ENCODE results near the gene TRIM59. TPM values are rescaled to one million over a fixed set of nuclear protein-coding genes. Genes with fewer than 3 reads are reported as not detected.
"Not testable (repeated sequence)": the region's sequence is repeated elsewhere in the genome, so short reads cannot be mapped to it uniquely, and the experiment has no call there.

TRIM59 gene
- total RNA-seq, 2 experiments from 2014 or later, result 32.5 to 42.2 TPM

- ATAC-seq, result no peak
- H3K4me3 Mint-ChIP-seq, result no peak overlapping the region
- H3K4me1 Mint-ChIP-seq, result no peaks in the 10 kb centered on the region
- no peak for DNase-seq
- H3K27me3 Mint-ChIP-seq, result no peaks in the 10 kb centered on the region
- POLR2A ChIA-PET, result interaction anchor here (0.7 kb wide), 1 partner anchor 342 kb away, joined by 5 read pairs; no protein-coding TSS in a partner anchor
- intact Hi-C loops (cut with DNase I, micrococcal nuclease), result no loop called here
- CTCF ChIA-PET, result no interaction called here
- H3K27ac Mint-ChIP-seq, result no peak overlapping the region
- no peaks in the 10 kb centered on the region for H3K36me3 Mint-ChIP-seq (ENCODE audit: low read depth)
- H3K9me3 Mint-ChIP-seq (ENCODE audit: low read depth), result no peaks in the 10 kb centered on the region
These were observed 6.3 kb upstream of the TRIM59 start for GRCh38 chr3:160455846-160456245.

DNA sequence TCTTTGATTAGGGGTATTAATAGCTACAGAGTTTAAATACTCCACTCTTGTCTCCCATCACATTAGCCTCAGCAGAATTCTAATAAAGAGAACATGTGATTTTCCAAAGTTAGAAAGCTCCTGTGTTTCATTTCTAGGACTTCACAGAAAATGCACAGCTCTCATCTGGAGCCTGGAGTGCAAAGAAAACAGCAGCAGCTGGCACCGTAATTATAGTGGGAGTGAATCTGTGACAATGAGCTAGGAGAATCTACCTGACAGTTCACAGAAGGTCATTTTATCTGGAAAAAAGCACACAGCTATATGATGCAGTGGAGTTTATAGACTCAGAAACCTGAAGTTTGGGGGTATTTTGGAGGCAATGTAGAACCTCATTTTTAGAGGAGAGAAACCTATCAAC lies 5.4 kb upstream of the TRIM59 start:
- ATAC-seq (no peak), DNase-seq (no peak)
- H3K36me3 Mint-ChIP-seq (ENCODE audit: low read depth), result peaks cover 4% of the 10 kb centered on the region
- H3K27me3 Mint-ChIP-seq, result no peaks in the 10 kb centered on the region
- CTCF ChIA-PET, result interaction anchor here (1.1 kb wide), 1 partner anchor 100 kb away, joined by 3 read pairs; no protein-coding TSS in a partner anchor
- H3K27ac Mint-ChIP-seq, result no peak overlapping the region
- no peaks in the 10 kb centered on the region for H3K9me3 Mint-ChIP-seq (ENCODE audit: low read depth)
- no peak overlapping the region for H3K4me3 Mint-ChIP-seq
- peaks cover 6% of the 10 kb centered on the region for H3K4me1 Mint-ChIP-seq
- POLR2A ChIA-PET, result no interaction called here
- intact Hi-C loops (cut with DNase I, micrococcal nuclease), result no loop called here

DNA sequence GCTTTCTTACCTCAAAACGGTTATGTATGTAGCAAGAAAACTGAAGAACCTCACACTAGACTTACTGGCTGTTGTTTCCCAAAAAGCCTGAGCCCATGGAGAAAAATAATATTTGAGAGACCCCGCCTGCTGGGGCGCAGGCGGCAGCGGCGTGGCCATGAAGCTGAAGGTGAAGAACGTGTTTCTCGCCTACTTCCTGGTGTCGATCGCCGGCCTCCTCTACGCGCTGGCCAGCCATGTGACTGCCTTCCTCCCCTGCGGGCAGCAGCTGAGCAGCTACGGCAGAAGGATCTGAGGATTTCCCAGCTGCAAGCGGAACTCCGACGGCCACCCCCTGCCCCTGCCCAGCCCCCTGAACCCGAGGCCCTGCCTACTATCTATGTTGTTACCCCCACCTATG lies 2.7 kb upstream of the TRIM59 start:
- Mint-ChIP-seq H3K4me1 (peaks cover 10% of the 10 kb centered on the region), H3K36me3 (ENCODE audit: low read depth) (peaks cover 14% of the 10 kb centered on the region)
- H3K4me3 Mint-ChIP-seq; CTCF ChIA-PET; H3K27ac Mint-ChIP-seq; H3K27me3 Mint-ChIP-seq; H3K9me3 Mint-ChIP-seq (ENCODE audit: low read depth); DNase-seq; ATAC-seq; intact Hi-C loops (cut with DNase I, micrococcal nuclease): not testable (repeated sequence)
- POLR2A ChIA-PET, result interaction anchor here (0.6 kb wide), 1 partner anchor 769 kb away, joined by 3 read pairs; no protein-coding TSS in a partner anchor

DNA sequence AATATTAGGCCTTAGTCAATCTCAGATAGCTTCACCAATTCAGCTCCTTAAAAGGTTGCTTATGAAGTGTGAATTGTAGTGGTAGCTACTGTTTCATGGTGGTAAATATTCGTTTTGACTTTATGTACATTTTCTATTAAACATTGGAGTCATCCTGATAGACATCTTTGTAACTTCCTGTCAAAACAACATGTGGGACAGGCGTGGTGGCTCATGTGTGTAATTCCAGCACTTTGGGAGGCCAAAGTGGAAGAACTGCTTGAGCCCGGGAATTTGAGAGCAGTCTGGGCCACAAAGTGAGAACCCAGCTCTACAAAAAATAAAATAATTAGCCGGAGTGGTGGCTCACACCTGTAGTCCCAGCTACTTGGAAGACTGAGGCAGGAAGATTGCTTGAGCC lies 2.0 kb upstream of the TRIM59 start:
- intact Hi-C loops (cut with DNase I, micrococcal nuclease), result loop anchor here in 1 of 2 experiments (2.0 kb wide), 1 partner anchor 303 kb away; no protein-coding TSS in a partner anchor
- Mint-ChIP-seq H3K27me3 (no peaks in the 10 kb centered on the region), H3K36me3 (ENCODE audit: low read depth) (peaks cover 17% of the 10 kb centered on the region), H3K27ac (no peak overlapping the region), H3K4me1 (peaks cover 14% of the 10 kb centered on the region), H3K9me3 (ENCODE audit: low read depth) (no peaks in the 10 kb centered on the region), H3K4me3 (no peak overlapping the region)
- DNase-seq (no peak), ATAC-seq (no peak)
- ChIA-PET CTCF (interaction anchor here (1.1 kb wide), 1 partner anchor 40 kb away, joined by 3 read pairs; no protein-coding TSS in a partner anchor), POLR2A (interaction anchor here (0.6 to 0.7 kb wide), 2 partner anchors 28 to 770 kb away, joined by 3 read pairs; no protein-coding TSS in a partner anchor)

DNA sequence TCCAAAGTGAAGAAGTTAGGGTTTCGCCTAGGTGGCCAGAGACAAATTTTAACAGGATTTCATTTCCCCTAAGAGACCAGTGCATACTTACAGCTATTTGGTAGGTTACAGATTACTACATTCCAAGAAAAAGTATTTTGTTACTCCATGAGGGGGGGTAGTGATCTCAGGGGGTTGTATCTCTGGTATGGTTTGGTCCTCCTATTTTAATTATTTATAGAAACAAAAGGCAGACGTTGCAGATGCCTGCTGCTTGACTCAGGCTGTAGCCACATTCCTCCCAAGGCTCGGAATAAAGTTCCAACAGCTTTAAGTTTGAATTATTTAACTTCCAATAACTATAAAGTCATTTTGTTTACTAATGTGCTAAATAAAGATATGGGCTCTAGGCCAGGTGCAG lies 1.3 kb upstream of the TRIM59 start:
- intact Hi-C loops (cut with DNase I, micrococcal nuclease), result loop anchor here in 1 of 2 experiments (2.0 kb wide), 1 partner anchor 304 kb away; no protein-coding TSS in a partner anchor
- H3K27ac Mint-ChIP-seq, result peak overlapping the region; percentile 96
- no peak for ATAC-seq
- H3K9me3 Mint-ChIP-seq (ENCODE audit: low read depth), result no peaks in the 10 kb centered on the region
- H3K4me1 Mint-ChIP-seq, result peaks cover 20% of the 10 kb centered on the region
- ChIA-PET CTCF (interaction anchor here (1.1 kb wide), 1 partner anchor 39 kb away, joined by 3 read pairs; no protein-coding TSS in a partner anchor), POLR2A (interaction anchor here (0.7 kb wide), 1 partner anchor 28 kb away, joined by 3 read pairs; no protein-coding TSS in a partner anchor)
- peaks cover 23% of the 10 kb centered on the region for H3K36me3 Mint-ChIP-seq (ENCODE audit: low read depth)
- DNase-seq, result no peak
- H3K27me3 Mint-ChIP-seq, result no peaks in the 10 kb centered on the region
- H3K4me3 Mint-ChIP-seq, result peak overlapping the region; percentile 97

DNA sequence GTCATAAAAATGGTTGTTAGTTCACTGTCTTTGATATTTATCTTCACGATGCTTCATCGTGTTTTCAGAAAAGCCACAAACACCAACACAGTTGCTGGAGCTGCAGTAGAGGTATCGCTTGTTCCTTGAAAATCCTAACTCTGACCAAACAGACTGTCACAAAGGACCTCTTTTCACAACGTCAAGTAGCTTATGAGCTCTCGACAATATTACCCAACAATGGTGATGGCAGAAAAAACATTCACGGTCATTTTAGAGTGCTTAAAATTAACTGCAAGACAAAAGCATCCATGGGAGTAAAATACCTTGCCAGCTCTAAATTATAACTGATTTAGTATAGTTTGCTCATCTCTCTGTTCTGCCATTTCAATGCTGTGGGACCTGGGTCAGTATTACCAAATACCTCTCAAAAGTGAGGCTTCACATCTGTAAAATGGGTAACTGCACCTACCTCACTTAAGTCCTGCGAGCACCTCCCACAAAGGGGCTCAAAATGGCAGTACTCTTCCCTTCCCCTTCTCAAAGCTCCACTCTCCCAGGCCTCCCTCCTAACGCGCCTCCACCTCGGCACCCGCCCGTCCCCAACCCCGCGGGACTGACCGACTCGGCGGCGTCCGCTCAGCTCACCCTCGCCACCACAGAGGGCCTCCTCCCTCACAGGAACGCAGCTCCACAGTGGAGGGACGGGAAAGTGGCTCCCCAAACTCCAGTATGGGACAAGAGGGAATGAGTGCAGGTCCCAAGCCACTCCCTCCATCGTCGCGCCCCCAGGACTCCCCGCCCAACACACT lies 546 bp downstream of the TRIM59 start:
- POLR2A ChIA-PET, result interaction anchor here (1.0 to 1.9 kb wide), 7 partner anchors 11 to 422 kb away, joined by 4 to 12 read pairs (median 5); partner anchors contain the start of gene SMC4
- CTCF ChIA-PET, result interaction anchor here (0.8 to 1.9 kb wide), 5 partner anchors 11 to 80 kb away, joined by 3 to 7 read pairs (median 4); no protein-coding TSS in a partner anchor
- H3K4me1 Mint-ChIP-seq, result peaks cover 25% of the 10 kb centered on the region
- DNase-seq (no peak), ATAC-seq (peak; percentile 50)
- no peaks in the 10 kb centered on the region for H3K9me3 Mint-ChIP-seq (ENCODE audit: low read depth)
- peak overlapping the region; percentile 97 for H3K4me3 Mint-ChIP-seq
- no peaks in the 10 kb centered on the region for H3K27me3 Mint-ChIP-seq
- peaks cover 31% of the 10 kb centered on the region for H3K36me3 Mint-ChIP-seq (ENCODE audit: low read depth)
- peak overlapping the region; percentile 96 for H3K27ac Mint-ChIP-seq
- intact Hi-C loops (cut with DNase I, micrococcal nuclease), result loop anchor here (1.0 to 5.0 kb wide), 7 partner anchors 37 to 1878 kb away; partner anchors contain the start of genes IFT80 (in 2 of the 2), KPNA4 (in 2 of the 2), SMC4 (in 2 of the 2) and MLF1 (in 1 of the 2)

- peaks cover 40% of the 10 kb centered on the region for H3K36me3 Mint-ChIP-seq (ENCODE audit: low read depth)
- DNase-seq (no peak), ATAC-seq (no peak)
- peak overlapping the region; percentile 97 for H3K4me3 Mint-ChIP-seq
- ChIA-PET CTCF (interaction anchor here (0.6 to 1.3 kb wide), 2 partner anchors 12 to 658 kb away, joined by 3 to 6 read pairs; partner anchors contain the start of gene B3GALNT1), POLR2A (interaction anchor here (0.7 kb wide), 1 partner anchor 11 kb away, joined by 3 read pairs; no protein-coding TSS in a partner anchor)
- no peaks in the 10 kb centered on the region for H3K27me3 Mint-ChIP-seq
- H3K27ac Mint-ChIP-seq, result no peak overlapping the region
- no peaks in the 10 kb centered on the region for H3K9me3 Mint-ChIP-seq (ENCODE audit: low read depth)
- H3K4me1 Mint-ChIP-seq, result peaks cover 25% of the 10 kb centered on the region
- intact Hi-C loops (cut with DNase I, micrococcal nuclease), result loop anchor here in 1 of 2 experiments (5.0 kb wide), 1 partner anchor 775 kb away; the partner anchor contains the start of gene NMD3
These were observed 2.0 kb downstream of the TRIM59 start for GRCh38 chr3:160447544-160447943.

GRCh38 chr3:160446522-160447056 lies 3.0 kb downstream of the TRIM59 start:
- H3K4me1 Mint-ChIP-seq, result peaks cover 32% of the 10 kb centered on the region
- no peak overlapping the region for H3K4me3 Mint-ChIP-seq
- ChIA-PET CTCF (interaction anchor here (1.1 kb wide), 1 partner anchor 33 kb away, joined by 3 read pairs; no protein-coding TSS in a partner anchor), POLR2A (no interaction called here)
- DNase-seq, result no peak
- H3K36me3 Mint-ChIP-seq (ENCODE audit: low read depth), result peaks cover 46% of the 10 kb centered on the region
- H3K27me3 Mint-ChIP-seq, result no peaks in the 10 kb centered on the region
- intact Hi-C loops (cut with DNase I, micrococcal nuclease), result loop anchor here in 1 of 2 experiments (5.0 kb wide), 1 partner anchor 776 kb away; the partner anchor contains the start of gene NMD3
- no peaks in the 10 kb centered on the region for H3K9me3 Mint-ChIP-seq (ENCODE audit: low read depth)
- no peak for ATAC-seq
- no peak overlapping the region for H3K27ac Mint-ChIP-seq

DNA sequence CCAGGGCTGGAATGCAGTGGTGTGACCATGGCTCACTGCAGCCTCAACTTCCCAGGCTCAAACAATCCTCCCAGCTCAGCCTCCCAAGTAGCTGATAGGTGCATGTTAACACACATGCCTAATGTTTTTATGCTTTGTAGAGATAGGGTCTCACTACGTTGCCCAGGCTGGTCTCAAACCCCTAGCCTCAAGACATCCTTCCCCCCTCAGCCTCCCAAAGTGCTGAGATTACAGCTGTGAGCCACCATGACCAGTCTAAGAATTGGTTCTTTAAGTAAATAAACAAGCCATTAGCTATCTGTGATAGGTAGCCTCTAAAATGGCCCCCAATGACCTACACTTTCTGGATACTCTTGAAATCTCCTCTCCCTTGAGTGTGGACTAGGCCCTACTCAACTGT lies 3.7 kb downstream of the TRIM59 start:
- POLR2A ChIA-PET, result interaction anchor here (0.7 kb wide), 1 partner anchor 455 kb away, joined by 3 read pairs; no protein-coding TSS in a partner anchor
- Mint-ChIP-seq H3K36me3 (ENCODE audit: low read depth) (peaks cover 48% of the 10 kb centered on the region), H3K9me3 (ENCODE audit: low read depth) (no peaks in the 10 kb centered on the region), H3K27me3 (no peaks in the 10 kb centered on the region), H3K27ac (no peak overlapping the region), H3K4me1 (peaks cover 34% of the 10 kb centered on the region), H3K4me3 (no peak overlapping the region)
- ATAC-seq (no peak), DNase-seq (no peak)
- CTCF ChIA-PET, result interaction anchor here (0.9 to 1.1 kb wide), 3 partner anchors 33 to 35 kb away, joined by 3 to 4 read pairs (median 4); no protein-coding TSS in a partner anchor
- intact Hi-C loops (cut with DNase I, micrococcal nuclease), result loop anchor here in 1 of 2 experiments (5.0 kb wide), 1 partner anchor 776 kb away; the partner anchor contains the start of gene NMD3

DNA sequence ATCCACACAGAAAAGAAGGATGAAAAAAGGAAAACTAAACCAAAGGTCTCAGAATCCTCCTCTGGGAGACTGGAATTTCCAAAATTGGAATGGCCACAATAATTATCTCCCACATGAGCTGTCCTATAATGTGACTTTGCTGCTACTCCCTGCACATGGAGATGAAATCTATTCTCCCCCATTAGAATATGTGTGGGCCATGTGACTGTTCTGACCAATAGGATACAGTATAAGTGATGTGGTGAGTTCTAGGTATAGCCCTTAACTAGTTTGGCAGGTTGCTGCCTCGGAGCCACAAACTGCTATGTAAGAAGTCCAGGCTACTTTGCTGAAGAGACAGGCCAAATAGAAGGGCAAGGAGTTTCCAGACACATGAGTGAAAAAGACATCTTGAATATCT lies 5.2 kb downstream of the TRIM59 start:
- H3K9me3 Mint-ChIP-seq (ENCODE audit: low read depth), result peaks cover 3% of the 10 kb centered on the region
- ATAC-seq, result no peak
- peaks cover 37% of the 10 kb centered on the region for H3K4me1 Mint-ChIP-seq
- ChIA-PET CTCF (interaction anchor here (0.6 to 1.2 kb wide), 3 partner anchors 12 to 35 kb away, joined by 3 read pairs; no protein-coding TSS in a partner anchor), POLR2A (interaction anchor here (0.6 kb wide), 1 partner anchor 122 kb away, joined by 5 read pairs; no protein-coding TSS in a partner anchor)
- peaks cover 57% of the 10 kb centered on the region for H3K36me3 Mint-ChIP-seq (ENCODE audit: low read depth)
- no peak overlapping the region for H3K27ac Mint-ChIP-seq
- intact Hi-C loops (cut with DNase I, micrococcal nuclease), result no loop called here
- H3K27me3 Mint-ChIP-seq, result no peaks in the 10 kb centered on the region
- H3K4me3 Mint-ChIP-seq, result no peak overlapping the region
- DNase-seq, result no peak

DNA sequence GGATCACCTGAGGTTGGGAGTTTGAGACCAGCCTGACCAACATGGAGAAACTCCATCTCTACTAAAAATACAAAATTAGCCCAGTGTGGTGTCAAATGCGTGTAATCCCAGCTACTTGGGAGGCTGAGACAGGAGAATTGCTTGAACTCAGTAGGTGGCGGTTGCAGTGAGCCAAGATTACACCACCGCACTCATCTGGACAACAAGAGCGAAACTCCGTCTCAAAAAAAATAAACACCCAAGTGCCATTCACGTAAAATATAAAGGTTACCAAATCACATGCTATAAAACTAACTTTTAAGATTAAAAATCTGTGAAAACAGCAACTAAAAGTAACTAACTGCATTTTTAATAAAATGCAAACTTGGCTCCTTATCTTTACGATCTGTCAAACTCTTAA lies 8.9 kb downstream of the TRIM59 start:
- ChIA-PET CTCF (interaction anchor here (1.1 kb wide), 1 partner anchor 25 kb away, joined by 3 read pairs; no protein-coding TSS in a partner anchor), POLR2A (no interaction called here)
- no peak overlapping the region for H3K27ac Mint-ChIP-seq
- intact Hi-C loops (cut with DNase I, micrococcal nuclease), result no loop called here
- no peak overlapping the region for H3K4me3 Mint-ChIP-seq
- H3K27me3 Mint-ChIP-seq, result no peaks in the 10 kb centered on the region
- peaks cover 65% of the 10 kb centered on the region for H3K36me3 Mint-ChIP-seq (ENCODE audit: low read depth)
- H3K4me1 Mint-ChIP-seq, result peaks cover 42% of the 10 kb centered on the region
- DNase-seq (no peak), ATAC-seq (no peak)
- peaks cover 3% of the 10 kb centered on the region for H3K9me3 Mint-ChIP-seq (ENCODE audit: low read depth)

All from activated CD4-positive, alpha-beta T cell treated with anti-CD3 and anti-CD28 coated beads for 36 hours (primary cell).